Gastrocnemius medialis (tissue), 4 donors: ENCODE measurements around the gene CRHR2. TPM values are rescaled to one million over a fixed set of nuclear protein-coding genes. Genes with fewer than 3 reads are reported as not detected.

Source experiments
- ATAC-seq, 2 donors: fragments of 150-250 bp; one replicate each; pipeline ENCODE4 v1.9.1; 2016
- DNase-seq, 2 donors: peaks; one replicate each; pipeline ENCODE4 v3.0.0-alpha.2; 2019
- H3K27ac ChIP-seq, 4 donors: fragments of 200-600 bp; sonication (generic); 1 replicate in 1 of 4; 2 replicates in 3 of 4; pipeline ENCODE4 v1.5.1; 2016 to 2018; ENCODE audit warnings: mild to moderate bottlenecking in 2 of 4, moderate library complexity in 1 of 4
- H3K27me3 ChIP-seq, 3 donors: fragments of 200-600 bp; sonication (generic) in 2 of 3; 1 replicate in 1 of 3; 2 replicates in 2 of 3; pipeline versions ENCODE4 v1.5.1 to v1.6.0; 2016 to 2019; ENCODE audit warnings: mild to moderate bottlenecking in 1 of 3, moderate library complexity in 1 of 3
- H3K36me3 ChIP-seq, 2 donors: fragments of 200-600 bp; sonication (generic) in 1 of 2; one replicate each; pipeline ENCODE4 v1.5.1; 2017 to 2018
- H3K4me1 ChIP-seq, 2 donors: fragments of 200-600 bp; sonication (generic) in 1 of 2; one replicate each; pipeline ENCODE4 v1.5.1; 2016 to 2017; ENCODE audit warnings: mild to moderate bottlenecking in 2 of 2
- H3K4me3 ChIP-seq, 4 donors: fragments of 200-600 bp; sonication (generic) in 3 of 4; 1 replicate in 1 of 4; 2 replicates in 3 of 4; pipeline ENCODE4 v1.5.1; 2016 to 2019; ENCODE audit warnings: mild to moderate bottlenecking in 2 of 4
- H3K9me3 ChIP-seq, 3 donors: fragments of 200-600 bp; sonication (generic) in 2 of 3; 1 replicate in 1 of 3; 2 replicates in 2 of 3; pipeline ENCODE4 v1.5.1; 2016 to 2019
- POLR2A ChIP-seq, 2 donors: fragments of 450-650 bp; IDR thresholded peaks; one replicate each; pipeline ENCODE4 v1.6.1; 2017; ENCODE audit warnings: antibody characterized with exemption in 2 of 2, mild to moderate bottlenecking in 2 of 2, moderate library complexity in 2 of 2
- in situ Hi-C, 4 donors: fragments of 200-750 bp; cut with MboI; loops; one replicate each; pipeline versions ENCODE4 v1.15.0 to v1.8.0; 2017; ENCODE audit warnings: low sequenced_read_pairs in 4 of 4
- intact Hi-C: fragments of 100-400 bp; cut with DNase I; formaldehyde crosslinking; loops from one replicate; pipeline ENCODE4 v1.15.1; 2023; ENCODE audit warnings: low total_unique reads
- total RNA-seq, 4 donors: library from RNA; depleted of rRNA; stranded (reverse); fragments of >200 nt; gene quantifications; one replicate each; pipeline versions ENCODE4 v1.1.0 to v1.2.3, GENCODE V29; 2016
- TF ChIP-seq, protein P1 (sequence below), 5 experiments: fragments of 450-650 bp in 3 of 5; fragments of 200-600 bp in 2 of 5; sonication (generic) in 2 of 5; IDR thresholded peaks in 4 of 5; conservative IDR thresholded peaks in 1 of 5; 1 replicate in 4 of 5; 2 replicates in 1 of 5; pipeline ENCODE4 v1.5.1; 2016 to 2019; ENCODE audit warnings: antibody characterized with exemption in 5 of 5, mild to moderate bottlenecking in 3 of 5, moderate library complexity in 3 of 5

Gene CRHR2
- total RNA-seq, 4 donors from 2014 or later: 0.07 to 0.52 TPM; not detected in 2

DNA sequence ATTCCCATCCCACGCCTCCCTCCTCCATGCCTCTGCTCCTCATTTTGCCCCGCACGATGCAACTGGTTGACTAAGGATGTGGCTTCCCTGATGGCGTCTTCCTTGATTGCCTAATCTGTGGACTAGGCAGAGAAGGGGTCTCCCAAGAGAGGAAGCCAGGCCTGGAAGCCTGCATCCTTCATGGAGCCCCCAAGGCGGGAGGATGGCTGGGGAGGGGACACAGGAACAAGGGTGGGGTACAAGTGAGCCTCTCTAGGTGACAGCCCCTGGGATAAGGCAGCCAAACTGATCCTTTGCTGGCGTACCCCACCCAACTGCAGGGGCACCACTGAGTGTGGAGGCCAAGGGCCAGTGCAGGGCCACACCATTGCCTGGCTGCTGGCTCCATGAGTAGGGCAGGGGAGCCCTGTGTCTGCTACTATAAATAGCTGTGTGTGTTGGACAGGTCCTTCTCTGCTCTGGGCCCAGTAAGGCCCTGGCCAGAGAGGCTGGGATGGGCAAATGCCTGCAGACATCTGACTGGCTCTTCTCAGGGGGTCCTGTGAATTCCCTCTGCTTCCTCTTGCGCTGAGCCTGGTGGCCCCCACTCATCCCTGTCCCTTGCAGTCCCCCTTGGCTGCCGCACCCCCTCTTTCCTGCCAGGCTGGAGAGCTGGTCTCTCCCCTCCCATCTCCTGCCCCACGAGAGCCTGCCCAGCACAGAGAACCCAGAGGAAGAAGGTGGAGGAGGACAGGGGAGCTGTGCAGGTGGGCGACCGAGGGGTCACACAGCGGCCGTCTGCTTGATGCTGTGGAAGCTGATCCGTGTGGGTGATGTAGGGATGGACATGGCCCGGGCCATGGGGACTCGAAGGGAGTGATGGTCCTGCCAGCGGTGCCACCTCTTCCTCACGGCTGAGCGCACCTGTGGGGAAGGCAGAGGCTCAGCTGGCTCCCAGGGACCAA is 29.3 kb downstream of the CRHR2 start:
- in situ Hi-C loops: no loop called here
- Histone ChIP-seq H3K4me3 (no peak overlapping the region), H3K27me3 (no peaks in the 10 kb centered on the region), H3K9me3 (no peaks in the 10 kb centered on the region), H3K36me3 (no peaks in the 10 kb centered on the region), H3K4me1 (no peaks in the 10 kb centered on the region), H3K27ac (no peak overlapping the region)
- TF ChIP-seq, protein P1, sequence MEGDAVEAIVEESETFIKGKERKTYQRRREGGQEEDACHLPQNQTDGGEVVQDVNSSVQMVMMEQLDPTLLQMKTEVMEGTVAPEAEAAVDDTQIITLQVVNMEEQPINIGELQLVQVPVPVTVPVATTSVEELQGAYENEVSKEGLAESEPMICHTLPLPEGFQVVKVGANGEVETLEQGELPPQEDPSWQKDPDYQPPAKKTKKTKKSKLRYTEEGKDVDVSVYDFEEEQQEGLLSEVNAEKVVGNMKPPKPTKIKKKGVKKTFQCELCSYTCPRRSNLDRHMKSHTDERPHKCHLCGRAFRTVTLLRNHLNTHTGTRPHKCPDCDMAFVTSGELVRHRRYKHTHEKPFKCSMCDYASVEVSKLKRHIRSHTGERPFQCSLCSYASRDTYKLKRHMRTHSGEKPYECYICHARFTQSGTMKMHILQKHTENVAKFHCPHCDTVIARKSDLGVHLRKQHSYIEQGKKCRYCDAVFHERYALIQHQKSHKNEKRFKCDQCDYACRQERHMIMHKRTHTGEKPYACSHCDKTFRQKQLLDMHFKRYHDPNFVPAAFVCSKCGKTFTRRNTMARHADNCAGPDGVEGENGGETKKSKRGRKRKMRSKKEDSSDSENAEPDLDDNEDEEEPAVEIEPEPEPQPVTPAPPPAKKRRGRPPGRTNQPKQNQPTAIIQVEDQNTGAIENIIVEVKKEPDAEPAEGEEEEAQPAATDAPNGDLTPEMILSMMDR (IDR thresholded peaks at IDR 0.05 in 4 of 5, conservative IDR thresholded peaks at IDR 0.05 in 1 of 5): no peak
- no peak for TF ChIP-seq POLR2A (IDR thresholded peaks at IDR 0.05)
- DNase-seq (no peak), ATAC-seq (no peak)
- intact Hi-C loops: no loop called here

- no peaks in the 10 kb centered on the region for H3K9me3 ChIP-seq
- H3K4me3 ChIP-seq: no peak overlapping the region
- no peak for DNase-seq
- ATAC-seq: no peak
- no peaks in the 10 kb centered on the region for H3K36me3 ChIP-seq
- H3K27ac ChIP-seq: no peak overlapping the region
- no peaks in the 10 kb centered on the region for H3K4me1 ChIP-seq
- intact Hi-C loops (no loop called here), in situ Hi-C loops (no loop called here)
- no peaks in the 10 kb centered on the region for H3K27me3 ChIP-seq
- TF ChIP-seq, protein P1 (IDR thresholded peaks at IDR 0.05 in 4 of 5, conservative IDR thresholded peaks at IDR 0.05 in 1 of 5): no peak
- TF ChIP-seq POLR2A (IDR thresholded peaks at IDR 0.05): no peak
Observed at GRCh38 chr7:30652132-30652531, 30.1 kb downstream of the CRHR2 start.

- H3K4me1 ChIP-seq: no peaks in the 10 kb centered on the region
- H3K9me3 ChIP-seq: no peaks in the 10 kb centered on the region
- H3K27ac ChIP-seq: no peak overlapping the region
- TF ChIP-seq POLR2A (IDR thresholded peaks at IDR 0.05): no peak
- TF ChIP-seq, protein P1 (IDR thresholded peaks at IDR 0.05 in 4 of 5, conservative IDR thresholded peaks at IDR 0.05 in 1 of 5): no peak
- H3K27me3 ChIP-seq: no peaks in the 10 kb centered on the region
- in situ Hi-C loops: no loop called here
- intact Hi-C loops: no loop called here
- no peak for DNase-seq
- H3K36me3 ChIP-seq: peaks cover 0 to 1% of the 10 kb centered on the region in 2 donors
- no peak for ATAC-seq
- H3K4me3 ChIP-seq: no peak overlapping the region
Observed at GRCh38 chr7:30650421-30650808, 31.8 kb downstream of the CRHR2 start.

DNA sequence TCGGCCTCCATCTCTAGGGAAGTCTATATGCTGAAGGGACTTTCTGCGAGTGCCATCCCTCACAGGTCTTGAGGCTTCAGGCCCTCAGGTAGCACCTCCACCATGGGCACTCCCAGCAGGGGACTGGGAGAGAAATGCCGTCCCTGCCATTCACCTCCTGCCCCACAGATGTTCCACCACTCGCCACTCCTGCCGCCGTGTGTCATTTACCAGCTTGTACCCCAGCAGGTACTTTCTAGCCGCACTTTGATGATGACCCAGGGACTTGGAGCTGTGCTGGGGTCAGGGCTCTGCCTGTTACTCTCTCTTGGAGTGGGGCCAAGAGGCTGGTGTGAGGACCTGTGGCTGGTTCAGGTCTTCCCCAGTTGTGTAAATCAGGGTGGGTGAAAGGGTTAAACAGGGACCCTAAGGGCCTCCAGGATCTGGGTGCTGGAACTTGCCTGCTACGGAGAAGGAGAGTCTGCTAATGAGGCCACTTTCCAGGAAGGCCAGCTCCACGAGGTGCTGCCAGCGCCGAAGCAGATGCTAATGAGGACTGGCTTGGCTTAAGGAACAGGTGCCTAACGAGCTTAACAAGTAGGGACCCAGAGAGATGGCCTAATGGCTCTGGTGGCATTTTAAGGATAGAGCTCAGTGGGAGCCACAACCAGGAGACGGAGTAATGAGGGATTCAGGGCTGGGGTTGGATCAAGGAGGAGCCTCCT is 32.4 kb downstream of the CRHR2 start:
- in situ Hi-C loops (no loop called here), intact Hi-C loops (no loop called here)
- Histone ChIP-seq H3K27ac (no peak overlapping the region), H3K9me3 (no peaks in the 10 kb centered on the region), H3K4me3 (no peak overlapping the region), H3K27me3 (no peaks in the 10 kb centered on the region), H3K4me1 (no peaks in the 10 kb centered on the region), H3K36me3 (peaks cover 0 to 5% of the 10 kb centered on the region in 2 donors)
- no peak for ATAC-seq
- no peak for DNase-seq
- no peak for TF ChIP-seq POLR2A (IDR thresholded peaks at IDR 0.05)
- TF ChIP-seq, protein P1 (IDR thresholded peaks at IDR 0.05 in 4 of 5, conservative IDR thresholded peaks at IDR 0.05 in 1 of 5): no peak
